K562 (cell line): ENCODE measurements around the gene TMEM120A. TPM values are rescaled to one million over a fixed set of nuclear protein-coding genes. Genes with fewer than 3 reads are reported as not detected.
A peak's percentile ranks its signal among the peaks of the same experiment; 100 is the strongest.

Experiments used
- ASH1L ChIP-seq: fragments of 450-650 bp; IDR thresholded peaks from 2 replicates; pipeline ENCODE4 v1.6.1; 2018; ENCODE audit warnings: borderline replicate concordance, mild to moderate bottlenecking, low read depth; ENCODE audit not compliant: partially characterized antibody
- DNMT1 ChIP-seq: fragments of 450-650 bp; IDR thresholded peaks from 2 replicates; pipeline ENCODE4 v1.6.1; 2016; ENCODE audit warnings: antibody characterized with exemption, mild to moderate bottlenecking
- E2F6 ChIP-seq, 2 experiments: IDR thresholded peaks; 2 replicates each; pipeline ENCODE4 v1.6.1; 2011; ENCODE audit warnings: borderline replicate concordance in 1 of 2, control low read depth in 1 of 2, low read depth in 1 of 2, low read length in 1 of 2, mild to moderate bottlenecking in 1 of 2, mixed read lengths in 1 of 2, moderate library complexity in 1 of 2; ENCODE audit not compliant: insufficient read depth in 1 of 2, insufficient read length in 1 of 2, poor library complexity in 1 of 2, severe bottlenecking in 1 of 2; ENCODE audit errors: extremely low read depth in 1 of 2
- ESRRB ChIP-seq: fragments of 250-450 bp; sonication (Bioruptor Pico); IDR thresholded peaks from 2 replicates; pipeline ENCODE4 v1.5.0; 2020; ENCODE audit warnings: mild to moderate bottlenecking, moderate library complexity, borderline replicate concordance
- ETV5 ChIP-seq: sonication (generic); formaldehyde crosslinking; IDR thresholded peaks from 2 replicates; pipeline ENCODE4 v1.4.0; 2020; ENCODE audit warnings: low read depth, mild to moderate bottlenecking, missing genetic modification reagents
- GTF2A2 ChIP-seq: IDR thresholded peaks from 2 replicates; pipeline ENCODE4 v1.6.1; 2016; ENCODE audit warnings: mild to moderate bottlenecking, missing genetic modification characterization, missing compliant biosample characterization
- HMGXB4 ChIP-seq: sonication (generic); formaldehyde crosslinking; IDR thresholded peaks from 2 replicates; pipeline ENCODE4 v1.8.1; 2023; ENCODE audit warnings: mild to moderate bottlenecking, missing genetic modification reagents
- JUN ChIP-seq, 2 experiments: sonication (generic) in 1 of 2; formaldehyde crosslinking in 1 of 2; IDR thresholded peaks; 2 replicates each; pipeline versions ENCODE4 v1.6.1 to v1.8.0; 2012 to 2022; ENCODE audit warnings: borderline replicate concordance in 2 of 2, mild to moderate bottlenecking in 2 of 2, improper control_type of control experiment in 1 of 2, low read depth in 1 of 2, low read length in 1 of 2, missing genetic modification reagents in 1 of 2
- KLF1 ChIP-seq: fragments of 450-650 bp; IDR thresholded peaks from 2 replicates; pipeline ENCODE4 v1.6.1; 2016; ENCODE audit warnings: missing genetic modification characterization, missing compliant biosample characterization
- MNT ChIP-seq, 2 experiments: fragments of 450-650 bp; conservative IDR thresholded peaks; 2 replicates each; pipeline ENCODE4 v1.6.1; 2017; ENCODE audit warnings: mild to moderate bottlenecking in 2 of 2, moderate library complexity in 2 of 2
- NCOA6 ChIP-seq: fragments of 450-650 bp; IDR thresholded peaks from 2 replicates; pipeline ENCODE4 v1.6.1; 2017; ENCODE audit warnings: mild to moderate bottlenecking
- POLR2A ChIP-seq: fragments of 450-650 bp; conservative IDR thresholded peaks from 2 replicates; pipeline ENCODE4 v1.6.1; 2016
- SRF ChIP-seq, 2 experiments: fragments of 250-450, 450-650 bp in 1 of 2; sonication (Bioruptor Pico) in 1 of 2; sonication (generic) in 1 of 2; formaldehyde crosslinking; IDR thresholded peaks; 2 replicates each; pipeline versions ENCODE4 v1.5.0 to v1.5.1; 2020 to 2022; ENCODE audit warnings: mild to moderate bottlenecking in 1 of 2, missing genetic modification reagents in 1 of 2
- TFAP4 ChIP-seq: sonication (generic); formaldehyde crosslinking; IDR thresholded peaks from 2 replicates; pipeline ENCODE4 v1.8.0; 2022; ENCODE audit warnings: missing genetic modification reagents, mild to moderate bottlenecking, moderate library complexity, borderline replicate concordance
- ZBTB11 ChIP-seq, 3 experiments: fragments of 200-800 bp in 1 of 3; fragments of 250-450 bp in 1 of 3; fragments of 450-650 bp in 1 of 3; sonication (Bioruptor Pico) in 1 of 3; sonication (Bioruptor generic) in 1 of 3; formaldehyde crosslinking in 1 of 3; IDR thresholded peaks; 2 replicates each; pipeline versions ENCODE4 v1.6.1 to v1.8.0; 2016 to 2022; ENCODE audit warnings: mild to moderate bottlenecking in 2 of 3, missing genetic modification characterization in 2 of 3, missing compliant biosample characterization in 1 of 3, moderate library complexity in 1 of 3
- ZNF764 ChIP-seq: fragments of 250-450 bp; sonication (Bioruptor Pico); IDR thresholded peaks from 2 replicates; pipeline ENCODE4 v1.4.0; 2020; ENCODE audit warnings: low read depth, mild to moderate bottlenecking, moderate library complexity
- polyA plus RNA-seq, 8 experiments: library from polyadenylated mRNA; depleted of rRNA in 4 of 8; stranded (reverse) in 5 of 8; unstranded in 3 of 8; fragments of >200 nt; fragmentation: Nextera tagmentation in 2 of 8; fragmentation: Illumina TruSeq in 1 of 8; extraction: Ambion mirVana in 2 of 8; extraction: Trizol in 1 of 8; gene quantifications; 2 replicates each; pipeline versions ENCODE4 v1.2.1 to v1.2.3, GENCODE V29; 2011 to 2014; ENCODE audit warnings: inconsistent platforms in 1 of 8, missing spikeins in 1 of 8
- total RNA-seq, 7 experiments: library from RNA; depleted of rRNA in 6 of 7; stranded (reverse); fragments of >200 nt in 6 of 7; fragmentation: Illumina TruSeq in 2 of 7; extraction: Trizol in 2 of 7; gene quantifications; 2 replicates each; pipeline versions ENCODE4 v1.2.1 to v1.2.3, GENCODE V29; 2011 to 2021; ENCODE audit warnings: low replicate concordance in 1 of 7

Gene TMEM120A
- total and polyA plus RNA-seq, 9 of the 15 experiments (the other 6 are each of a cell fraction or from before 2014, with no cell fraction given) = 2.3 to 90.2 (median 22.9) TPM

GRCh38 chr7:75994388-75995051, at the start of gene TMEM120A (continued):
- TF ChIP-seq KLF1 (tag) (peak; percentile 48; the same call in 1 of the 2 replicates), NCOA6 (no peak), TFAP4 (CRISPR knock-in tag) (peak; percentile 75; the same call in 1 of the 2 replicates), E2F6 (IDR thresholded peaks at IDR 0.05; ENCODE audit: borderline replicate concordance in 1 of 2, extremely low read depth in 1 of 2, insufficient read depth in 1 of 2, insufficient read length in 1 of 2, low read depth in 1 of 2, low read length in 1 of 2, poor library complexity in 1 of 2, severe bottlenecking in 1 of 2) (peak in 1 of 2 experiments; percentile 42), MNT (conservative IDR thresholded peaks at IDR 0.05) (peak in 1 of 2 experiments; percentile 90; a peak in 3 of 4 replicates), JUN (IDR thresholded peaks at IDR 0.05; ENCODE audit: borderline replicate concordance, low read depth, low read length) (0 out of 2 replicates have a peak, but pooled peaks have one; percentile 28), JUN (CRISPR knock-in tag; IDR thresholded peaks at IDR 0.05; ENCODE audit: borderline replicate concordance) (no peak), ZNF764 (CRISPR knock-in tag) (0 out of 2 replicates have a peak, but pooled peaks have one; percentile 29), DNMT1 (no peak), ESRRB (CRISPR knock-in tag) (no peak), SRF (CRISPR knock-in tag; IDR thresholded peaks at IDR 0.05) (no peak), HMGXB4 (0 out of 2 replicates have a peak, but pooled peaks have one; percentile 50), ETV5 (CRISPR knock-in tag) (peak; percentile 40; the same call in 1 of the 2 replicates), POLR2A (peak; percentile 82), GTF2A2 (tag) (no peak), ASH1L (peak; percentile 69), ZBTB11 (CRISPR knock-in tag; IDR thresholded peaks at IDR 0.05) (no peak)
